Activated B cell treated with CpG ODN at 0.5 μM for 24 hours (primary cell): ENCODE data around the gene ZNF750. TPM values are rescaled to one million over a fixed set of nuclear protein-coding genes. Genes with fewer than 3 reads are reported as not detected.

ENCODE experiments used
- ATAC-seq: fragments of 200-7000 bp; cut with Tn5 transposase; one replicate; pipeline ENCODE4 v1.10.0; 2021; ENCODE audit warnings: low read depth, mild to moderate bottlenecking, moderate library complexity
- CTCF ChIA-PET: fragments of 350-600 bp; sonication (Branson Sonifier 250); formaldehyde crosslinking; loops from one replicate; lab custom pipeline; 2021; ENCODE audit warnings: antibody characterized with exemption; lab: Charles Lee
- POLR2A ChIA-PET: fragments of 350-600 bp; sonication (Branson Sonifier 250); formaldehyde crosslinking; loops from one replicate; lab custom pipeline; 2021; ENCODE audit warnings: antibody characterized with exemption; lab: Charles Lee
- DNase-seq: peaks from one replicate; pipeline ENCODE4 v3.0.0; 2022
- H3K27ac Mint-ChIP-seq: one replicate; pipeline ENCODE4 v1.8.0; 2020; ENCODE audit warnings: mixed read lengths
- H3K27me3 Mint-ChIP-seq: one replicate; pipeline ENCODE4 v1.8.0; 2021; ENCODE audit warnings: mixed read lengths
- H3K36me3 Mint-ChIP-seq: one replicate; pipeline ENCODE4 v1.8.0; 2021; ENCODE audit warnings: low read depth, mixed read lengths
- H3K4me1 Mint-ChIP-seq: one replicate; pipeline ENCODE4 v1.8.0; 2021; ENCODE audit warnings: mixed read lengths
- H3K4me3 Mint-ChIP-seq: one replicate; pipeline ENCODE4 v1.8.0; 2020; ENCODE audit warnings: mild to moderate bottlenecking, mixed read lengths
- H3K9me3 Mint-ChIP-seq: one replicate; pipeline ENCODE4 v1.8.0; 2020; ENCODE audit warnings: mixed read lengths
- CTCF ChIP-seq: fragments of 200-600 bp; IDR thresholded peaks from one replicate; pipeline ENCODE4 v1.8.0; 2022; ENCODE audit warnings: antibody characterized with exemption, mild to moderate bottlenecking
- intact Hi-C: fragments of 100-400 bp; cut with micrococcal nuclease; formaldehyde crosslinking; loops from one replicate; pipeline ENCODE4 v1.15.1; 2024
- total RNA-seq: library from RNA; stranded (reverse); gene quantifications from 2 replicates; pipeline ENCODE4 v1.2.3, GENCODE V29; 2022

ZNF750 gene
- total RNA-seq, 1 donor from 2014 or later = not detected

DNA sequence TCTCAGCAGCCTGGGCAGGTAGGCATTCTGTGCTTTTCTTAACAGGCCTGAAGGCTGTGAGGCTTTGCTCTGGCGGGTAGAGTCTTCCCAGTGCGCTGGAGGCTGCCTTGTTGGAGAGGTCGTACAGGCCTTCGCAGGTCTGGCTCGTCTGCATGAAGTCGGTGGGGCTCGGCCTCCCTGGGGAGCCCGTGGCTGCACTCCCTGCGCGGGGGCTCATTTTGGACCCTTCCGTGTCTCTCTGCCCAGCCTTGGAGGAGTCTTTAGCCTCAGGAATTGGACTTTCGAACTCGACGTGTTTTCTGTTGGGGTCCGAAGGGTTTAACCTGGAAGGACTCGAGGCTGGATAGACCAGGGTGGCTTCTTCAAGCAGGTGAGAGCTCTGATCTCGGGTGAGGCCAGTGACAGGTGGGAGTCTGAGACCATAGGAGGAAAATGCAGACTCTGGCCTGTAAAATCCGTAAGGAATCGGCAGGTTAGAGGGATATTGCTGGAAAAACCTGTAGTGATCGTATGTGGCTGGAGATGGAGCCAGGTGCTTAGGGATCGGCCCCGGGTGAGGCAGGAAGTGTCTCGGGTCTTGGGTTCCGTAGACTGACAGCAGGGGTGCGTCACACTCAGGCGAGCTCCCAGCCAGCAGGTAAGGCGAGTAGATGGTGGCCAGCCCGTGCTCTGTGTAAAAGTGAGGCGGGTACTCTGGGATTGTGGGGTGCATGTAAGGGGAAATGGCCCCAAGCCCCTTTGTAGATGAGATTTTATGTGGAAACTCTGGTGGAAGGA, 8.6 kb downstream of the ZNF750 start:
- ATAC-seq (no peak), DNase-seq (no peak)
- H3K4me1 Mint-ChIP-seq = no peaks in the 10 kb centered on the region
- intact Hi-C loops = no loop called here
- TF ChIP-seq CTCF = no peak
- no peak overlapping the region for H3K4me3 Mint-ChIP-seq
- H3K9me3 Mint-ChIP-seq = no peaks in the 10 kb centered on the region
- H3K27ac Mint-ChIP-seq = no peak overlapping the region
- no peaks in the 10 kb centered on the region for H3K27me3 Mint-ChIP-seq
- peaks cover 38% of the 10 kb centered on the region for H3K36me3 Mint-ChIP-seq
- CTCF ChIA-PET = no interaction called here
- POLR2A ChIA-PET = no interaction called here

DNA sequence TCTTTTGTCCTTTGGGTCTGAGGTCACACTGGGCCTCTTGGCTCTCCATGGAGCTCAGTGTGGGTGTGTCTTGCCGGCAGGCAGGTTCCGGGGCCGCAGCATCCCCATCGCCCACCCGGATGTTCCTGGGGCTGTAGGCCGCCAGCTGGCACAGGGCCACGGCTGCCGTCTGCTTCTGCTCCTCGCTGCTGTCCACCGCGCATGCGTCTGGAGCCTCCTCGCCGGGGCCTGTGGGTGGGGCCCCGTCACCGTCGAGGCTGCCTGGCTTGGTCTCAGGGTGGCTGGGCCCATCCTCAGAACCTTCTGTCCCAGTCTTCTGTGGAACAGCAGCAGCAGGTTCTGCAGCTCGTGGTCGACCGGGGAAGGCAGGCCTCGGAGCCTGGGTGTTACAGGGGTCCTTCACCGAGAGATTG, 9.6 kb downstream of the ZNF750 start:
- ATAC-seq (no peak), DNase-seq (no peak)
- ChIA-PET POLR2A (no interaction called here), CTCF (interaction anchor here (0.7 kb wide), 1 partner anchor 9 kb away, joined by 3 read pairs; no protein-coding TSS in a partner anchor)
- Mint-ChIP-seq H3K36me3 (peaks cover 33% of the 10 kb centered on the region), H3K27ac (no peak overlapping the region), H3K9me3 (no peaks in the 10 kb centered on the region), H3K4me3 (no peak overlapping the region), H3K4me1 (no peaks in the 10 kb centered on the region), H3K27me3 (no peaks in the 10 kb centered on the region)
- TF ChIP-seq CTCF = no peak
- intact Hi-C loops = no loop called here

DNA sequence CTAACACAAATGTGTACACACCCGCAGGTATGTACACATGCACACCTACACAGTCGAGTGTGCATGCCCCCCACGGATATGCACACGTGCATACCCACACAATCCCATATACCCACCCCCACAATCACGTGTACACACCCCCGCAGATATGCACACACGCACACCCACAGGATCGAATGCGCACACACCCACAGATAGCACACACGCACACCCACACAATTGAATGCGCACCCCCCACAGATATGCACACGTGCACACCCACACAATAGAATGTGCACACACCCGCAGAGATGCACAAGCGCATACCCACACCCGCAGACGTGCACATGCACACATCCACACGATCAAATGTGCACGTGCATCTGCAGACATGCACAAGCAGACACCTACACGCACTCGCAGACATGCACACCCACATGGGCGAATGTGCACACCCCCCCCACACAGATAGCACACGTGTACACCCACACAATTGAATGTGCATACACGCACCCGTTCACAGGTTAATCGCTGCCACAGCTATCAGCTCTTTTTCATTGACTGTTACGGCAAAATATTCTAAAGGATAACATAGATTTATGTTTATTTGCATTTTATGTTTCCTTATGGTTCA, 10.8 kb downstream of the ZNF750 start:
- no peaks in the 10 kb centered on the region for H3K9me3 Mint-ChIP-seq
- no peaks in the 10 kb centered on the region for H3K27me3 Mint-ChIP-seq
- no peak overlapping the region for H3K27ac Mint-ChIP-seq
- DNase-seq (no peak), ATAC-seq (no peak)
- no peaks in the 10 kb centered on the region for H3K4me1 Mint-ChIP-seq
- H3K36me3 Mint-ChIP-seq = peaks cover 31% of the 10 kb centered on the region
- POLR2A ChIA-PET = no interaction called here
- no peak for TF ChIP-seq CTCF
- CTCF ChIA-PET = no interaction called here
- intact Hi-C loops = no loop called here
- H3K4me3 Mint-ChIP-seq = no peak overlapping the region

DNA sequence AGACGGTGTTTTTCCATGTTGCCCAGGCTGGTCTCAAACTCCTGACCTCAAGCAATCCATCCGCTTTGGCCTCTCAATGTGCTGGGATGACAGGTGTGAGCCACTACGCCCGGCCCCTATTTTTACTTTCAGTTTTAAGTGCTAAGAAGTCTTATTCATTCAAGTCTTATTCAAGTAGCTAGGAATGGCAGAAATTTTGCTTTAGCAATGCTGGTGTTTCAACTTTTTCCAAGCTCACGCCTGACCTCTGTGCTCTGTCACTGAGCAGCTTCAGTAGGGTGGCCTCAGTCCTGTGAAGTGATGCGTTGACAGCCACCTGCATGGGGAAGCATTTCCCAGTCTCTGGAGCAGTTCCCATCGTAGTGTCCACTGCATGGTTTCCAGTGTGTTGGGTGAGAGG, 12.9 kb downstream of the ZNF750 start:
- no peaks in the 10 kb centered on the region for H3K9me3 Mint-ChIP-seq
- POLR2A ChIA-PET = no interaction called here
- H3K4me1 Mint-ChIP-seq = no peaks in the 10 kb centered on the region
- DNase-seq = no peak
- TF ChIP-seq CTCF = no peak
- ATAC-seq = no peak
- H3K36me3 Mint-ChIP-seq = peaks cover 29% of the 10 kb centered on the region
- H3K27me3 Mint-ChIP-seq = no peaks in the 10 kb centered on the region
- CTCF ChIA-PET = no interaction called here
- intact Hi-C loops = no loop called here
- no peak overlapping the region for H3K4me3 Mint-ChIP-seq
- H3K27ac Mint-ChIP-seq = no peak overlapping the region

GRCh38 chr17:82826211-82826610, 13.6 kb downstream of the ZNF750 start:
- no peaks in the 10 kb centered on the region for H3K4me1 Mint-ChIP-seq
- H3K9me3 Mint-ChIP-seq = no peaks in the 10 kb centered on the region
- peaks cover 26% of the 10 kb centered on the region for H3K36me3 Mint-ChIP-seq
- ChIA-PET POLR2A (no interaction called here), CTCF (no interaction called here)
- intact Hi-C loops = no loop called here
- no peak overlapping the region for H3K4me3 Mint-ChIP-seq
- H3K27ac Mint-ChIP-seq = no peak overlapping the region
- H3K27me3 Mint-ChIP-seq = no peaks in the 10 kb centered on the region
- ATAC-seq = no peak
- DNase-seq = no peak
- no peak for TF ChIP-seq CTCF
